NOMO-1 (cell line): Measurements from ENCODE around the gene GSS.

Source experiments
- DNase-seq, 2 experiments: peaks; one replicate each; lab custom pipeline; 2025; ENCODE audit not compliant: unreplicated experiment in 2 of 2; lab: John Stamatoyannopoulos, UW

Gene GSS

DNA sequence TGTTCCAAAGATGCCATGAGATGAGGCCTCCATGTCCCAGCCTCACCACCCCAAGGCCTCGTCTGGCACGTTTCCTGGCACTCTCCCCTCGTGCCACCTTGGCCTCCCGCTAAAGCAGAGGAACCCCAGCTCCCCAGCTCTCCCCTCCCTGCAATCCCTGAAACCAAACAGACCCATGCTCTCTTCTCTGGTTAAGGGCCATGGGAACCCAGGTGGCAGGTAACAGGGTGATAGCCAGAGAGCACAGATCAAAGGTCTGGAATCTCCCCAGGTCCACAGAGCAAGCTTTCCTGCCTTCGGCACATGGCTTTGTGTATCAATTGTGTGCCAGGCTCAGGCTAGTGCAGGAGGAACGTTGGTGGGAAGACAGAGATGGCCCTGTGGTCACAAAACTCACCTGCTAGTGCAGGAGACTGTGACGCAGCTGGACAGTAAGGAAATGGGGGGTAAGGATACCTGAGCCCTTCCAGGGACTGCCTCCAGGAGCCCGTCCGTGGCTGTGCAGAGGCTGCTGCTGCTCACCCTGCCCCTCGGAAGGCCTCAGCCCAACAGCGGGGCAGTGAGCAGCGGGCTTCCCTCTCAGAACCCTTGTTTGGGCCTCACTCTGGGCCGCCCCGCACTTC is 39.0 kb upstream of the GSS start:
- no peak for DNase-seq

DNA sequence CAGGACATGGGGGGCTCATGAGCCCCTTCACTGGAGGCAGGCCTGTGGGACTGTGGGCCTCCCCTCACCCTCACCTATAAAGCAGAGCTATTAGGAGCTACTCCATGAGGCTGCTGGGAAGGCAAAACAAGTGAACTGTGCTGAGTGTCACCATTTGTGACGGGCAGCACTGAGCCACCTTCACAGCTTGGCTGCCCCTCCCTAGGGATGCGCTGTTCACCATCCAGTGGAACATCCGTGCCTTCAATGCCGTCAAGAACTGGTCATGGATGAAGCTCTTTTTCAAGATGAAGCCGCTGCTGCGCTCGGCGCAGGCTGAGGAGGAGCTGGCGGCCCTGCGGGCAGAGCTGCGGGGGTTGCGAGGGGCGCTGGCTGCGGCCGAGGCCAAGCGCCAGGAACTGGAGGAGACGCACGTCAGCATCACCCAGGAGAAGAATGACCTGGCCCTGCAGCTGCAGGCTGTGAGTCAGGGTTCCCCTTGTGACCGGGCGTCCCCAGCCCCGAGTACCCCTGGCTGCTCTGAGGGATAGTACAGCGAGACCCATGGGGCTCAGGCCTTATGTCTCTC is 38.4 kb upstream of the GSS start:
- DNase-seq, result no peak

DNA sequence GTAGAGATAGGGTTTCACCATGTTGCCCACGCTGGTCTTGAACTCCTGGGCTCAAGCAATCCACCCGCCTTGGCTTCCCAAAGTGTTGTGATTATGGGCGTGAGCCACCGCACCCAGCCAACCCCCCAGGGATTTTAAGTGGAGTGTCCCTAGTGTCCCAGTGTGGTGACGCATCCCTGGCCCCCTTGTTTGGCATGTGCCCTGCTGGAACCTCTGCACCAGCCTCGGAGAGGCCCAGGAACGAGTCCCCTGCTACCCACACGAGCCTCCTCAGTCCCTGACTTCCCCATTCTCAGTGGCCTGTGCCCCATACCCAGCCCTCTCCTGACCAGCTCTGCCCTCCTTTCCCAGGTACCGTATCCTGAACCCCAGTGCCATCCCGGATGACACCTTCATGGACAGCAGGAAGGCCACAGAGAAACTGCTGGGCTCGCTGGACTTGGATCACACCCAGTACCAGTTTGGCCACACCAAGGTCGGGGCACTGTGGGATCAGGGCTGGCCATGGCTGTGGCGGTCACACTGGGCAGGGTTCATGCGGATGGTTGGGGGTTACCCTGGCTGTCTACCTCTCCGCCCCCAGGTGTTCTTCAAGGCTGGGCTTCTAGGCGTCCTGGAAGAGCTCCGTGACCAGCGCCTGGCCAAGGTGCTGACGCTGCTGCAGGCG is 37.3 kb upstream of the GSS start:
- no peak for DNase-seq

DNA sequence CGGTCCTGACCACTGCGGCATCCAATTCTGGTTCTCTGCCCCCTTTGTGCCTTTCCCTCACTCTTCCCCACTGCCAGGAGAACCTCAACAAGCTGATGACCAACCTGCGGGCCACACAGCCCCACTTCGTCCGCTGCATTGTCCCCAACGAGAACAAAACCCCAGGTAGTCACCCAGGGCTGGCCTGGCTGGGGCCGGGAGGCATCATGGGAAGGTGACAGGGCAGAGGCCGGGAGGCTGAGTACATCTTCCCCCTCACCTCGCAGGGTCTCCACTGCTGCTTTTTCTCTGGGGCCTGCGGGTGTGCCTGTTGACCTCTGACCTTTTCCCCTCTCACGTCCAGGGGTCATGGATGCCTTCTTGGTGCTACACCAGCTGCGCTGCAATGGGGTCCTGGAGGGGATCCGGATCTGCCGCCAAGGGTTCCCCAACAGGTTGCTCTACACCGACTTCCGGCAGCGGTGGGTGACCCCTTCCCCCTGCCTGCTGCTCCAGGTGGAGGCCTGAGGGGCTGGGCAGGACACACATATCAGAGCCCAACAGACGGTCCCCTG is 35.1 kb upstream of the GSS start:
- no peak for DNase-seq

DNA sequence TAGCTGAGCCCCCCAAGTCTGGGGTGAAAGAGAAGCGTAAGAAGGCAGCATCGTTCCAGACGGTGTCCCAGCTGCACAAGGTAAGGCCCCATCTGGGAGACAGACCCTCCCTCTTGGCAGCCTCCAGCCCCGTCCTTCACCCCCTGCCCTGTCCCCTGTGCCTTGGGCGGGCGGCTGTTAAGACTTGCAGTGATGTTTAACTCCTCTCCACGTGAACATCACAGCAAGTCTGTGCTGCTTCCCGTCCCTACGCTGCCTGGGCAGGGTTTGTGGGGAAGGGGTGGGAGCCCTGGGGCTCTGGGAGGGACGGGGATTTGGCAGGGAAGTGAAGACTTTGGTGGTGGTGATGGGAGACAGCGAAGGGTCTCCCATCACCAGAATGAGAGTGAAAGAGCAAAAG is 34.6 kb upstream of the GSS start:
- DNase-seq, result no peak

DNA sequence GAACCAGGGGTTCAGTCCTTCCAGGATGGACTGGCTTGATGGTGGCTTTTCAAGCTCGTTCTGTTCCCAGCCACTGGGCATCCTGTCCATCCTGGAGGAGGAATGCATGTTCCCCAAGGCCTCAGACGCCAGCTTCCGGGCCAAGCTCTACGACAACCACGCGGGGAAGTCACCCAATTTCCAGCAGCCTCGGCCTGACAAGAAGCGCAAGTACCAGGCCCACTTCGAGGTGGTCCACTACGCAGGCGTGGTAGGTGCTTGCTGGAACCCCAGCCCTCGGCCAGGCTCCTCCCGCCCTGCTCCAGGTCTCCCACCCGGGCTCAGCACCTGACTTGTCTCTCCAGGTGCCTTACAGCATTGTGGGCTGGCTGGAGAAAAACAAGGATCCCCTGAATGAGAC is 34.1 kb upstream of the GSS start:
- no peak for DNase-seq

DNA sequence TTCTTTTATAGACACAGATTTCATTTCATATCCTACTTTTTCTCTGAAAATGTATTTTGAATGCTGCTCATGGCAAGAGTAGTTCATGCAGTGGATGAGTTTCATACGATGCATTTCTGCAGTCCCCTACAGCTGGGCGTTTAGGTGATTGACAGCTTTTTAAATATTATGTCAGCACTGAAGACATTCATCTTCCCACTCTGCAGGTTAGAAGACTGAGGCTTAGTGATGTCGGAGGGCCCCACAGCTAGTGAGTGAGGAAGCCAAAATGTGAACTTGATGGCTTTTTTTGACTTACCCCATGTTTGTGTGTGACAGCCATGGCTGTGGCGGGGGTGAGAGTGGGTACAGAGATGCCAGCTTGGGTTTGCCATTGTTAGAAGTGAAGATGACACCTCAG is 33.5 kb upstream of the GSS start:
- no peak for DNase-seq

DNA sequence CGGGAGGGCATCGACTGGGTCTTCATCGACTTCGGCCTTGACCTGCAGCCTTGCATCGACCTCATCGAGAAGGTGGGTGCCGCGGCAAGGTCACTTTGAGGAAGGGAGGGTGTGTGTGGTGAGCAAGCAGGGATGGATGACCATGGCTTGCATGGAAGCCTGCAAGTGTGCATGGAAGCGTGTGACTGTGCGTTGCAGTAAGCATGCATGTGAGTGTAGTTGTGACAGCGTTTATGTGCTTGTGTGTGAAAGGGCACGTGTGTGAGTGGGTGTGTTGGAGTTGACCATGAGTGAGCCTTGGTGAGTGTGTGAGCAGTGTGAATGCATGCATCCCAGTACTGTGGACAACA is 32.6 kb upstream of the GSS start:
- no peak for DNase-seq

DNA sequence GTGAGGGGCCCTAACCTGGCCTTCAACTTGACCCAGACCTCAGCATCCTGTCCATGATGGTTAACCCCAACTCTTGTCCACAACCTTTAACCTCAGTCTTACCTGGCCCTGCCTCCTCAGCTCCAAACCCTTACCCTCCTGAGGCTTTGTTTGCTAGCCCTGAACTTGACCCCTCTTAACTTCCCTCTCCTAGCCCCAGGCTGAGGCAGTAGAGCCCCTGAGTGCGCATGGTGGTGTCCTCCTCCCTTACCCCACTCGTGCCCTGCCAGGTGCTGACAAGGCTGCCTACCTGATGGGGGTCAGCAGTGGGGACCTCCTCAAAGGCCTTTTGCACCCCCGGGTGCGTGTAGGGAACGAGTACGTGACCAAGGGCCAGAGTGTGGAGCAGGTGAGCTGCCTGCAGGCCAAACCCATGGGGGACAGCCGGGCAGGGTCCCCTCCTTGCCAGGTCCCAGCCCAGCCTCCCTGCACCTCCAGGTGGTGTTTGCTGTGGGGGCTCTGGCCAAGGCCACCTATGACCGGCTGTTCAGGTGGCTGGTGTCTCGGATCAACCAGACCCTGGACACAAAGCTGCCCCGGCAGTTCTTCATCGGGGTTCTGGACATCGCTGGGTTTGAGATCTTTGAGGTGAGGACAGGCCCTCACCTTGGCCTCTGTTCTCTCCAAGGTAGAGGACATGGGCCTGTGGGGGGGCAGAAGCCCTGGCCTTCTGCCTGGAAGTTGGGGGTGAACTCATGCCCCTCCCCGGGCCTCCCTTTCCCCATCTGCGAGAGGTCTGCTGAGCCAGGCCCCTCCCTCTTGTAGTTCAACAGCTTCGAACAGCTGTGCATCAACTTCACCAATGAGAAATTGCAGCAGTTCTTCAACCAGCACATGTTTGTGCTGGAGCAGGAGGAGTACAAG is 31.9 kb upstream of the GSS start:
- DNase-seq, result no peak

DNA sequence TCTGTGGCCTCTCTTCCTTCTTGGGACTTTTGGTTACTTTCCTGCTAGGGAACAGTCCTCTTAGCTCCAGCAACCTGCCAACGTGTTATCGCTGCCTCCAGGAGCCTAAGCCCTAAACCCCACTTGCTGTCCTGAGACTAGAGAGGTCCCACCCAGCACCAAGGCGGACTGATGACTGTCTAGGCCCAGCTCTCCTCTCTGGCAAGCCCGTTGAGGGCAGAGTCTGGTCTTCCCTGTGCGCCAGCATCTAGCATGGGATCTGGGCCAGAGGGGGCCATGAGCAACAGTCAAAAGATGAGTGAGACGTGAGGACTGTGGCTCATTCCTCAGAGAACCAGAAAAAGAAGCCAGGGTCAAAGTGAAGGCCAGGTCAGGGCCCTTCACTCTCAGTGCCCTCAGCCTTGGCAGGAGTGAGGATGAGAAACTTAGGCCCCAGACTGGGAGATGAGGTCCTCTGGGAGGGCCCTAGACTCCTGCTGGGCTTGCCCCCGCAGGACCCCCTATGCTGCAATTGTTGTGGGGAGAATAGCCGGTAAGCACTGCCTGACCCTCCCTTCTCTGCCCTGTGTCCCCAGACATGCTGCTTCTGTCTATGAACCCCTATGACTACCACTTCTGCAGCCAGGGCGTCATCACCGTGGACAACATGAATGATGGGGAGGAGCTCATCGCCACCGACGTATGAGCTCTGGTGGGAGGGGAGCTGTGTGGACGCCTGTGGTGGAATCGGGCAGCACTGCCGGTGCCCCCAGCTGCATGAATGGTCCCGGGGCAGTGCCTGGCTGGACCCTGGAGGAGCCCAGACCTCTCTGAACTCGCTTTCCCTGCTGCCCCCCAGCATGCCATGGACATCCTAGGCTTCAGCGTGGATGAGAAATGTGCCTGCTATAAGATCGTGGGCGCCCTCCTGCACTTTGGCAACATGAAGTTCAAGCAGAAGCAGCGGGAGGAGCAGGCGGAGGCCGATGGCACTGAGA is 31.0 kb upstream of the GSS start:
- DNase-seq, result no peak

DNA sequence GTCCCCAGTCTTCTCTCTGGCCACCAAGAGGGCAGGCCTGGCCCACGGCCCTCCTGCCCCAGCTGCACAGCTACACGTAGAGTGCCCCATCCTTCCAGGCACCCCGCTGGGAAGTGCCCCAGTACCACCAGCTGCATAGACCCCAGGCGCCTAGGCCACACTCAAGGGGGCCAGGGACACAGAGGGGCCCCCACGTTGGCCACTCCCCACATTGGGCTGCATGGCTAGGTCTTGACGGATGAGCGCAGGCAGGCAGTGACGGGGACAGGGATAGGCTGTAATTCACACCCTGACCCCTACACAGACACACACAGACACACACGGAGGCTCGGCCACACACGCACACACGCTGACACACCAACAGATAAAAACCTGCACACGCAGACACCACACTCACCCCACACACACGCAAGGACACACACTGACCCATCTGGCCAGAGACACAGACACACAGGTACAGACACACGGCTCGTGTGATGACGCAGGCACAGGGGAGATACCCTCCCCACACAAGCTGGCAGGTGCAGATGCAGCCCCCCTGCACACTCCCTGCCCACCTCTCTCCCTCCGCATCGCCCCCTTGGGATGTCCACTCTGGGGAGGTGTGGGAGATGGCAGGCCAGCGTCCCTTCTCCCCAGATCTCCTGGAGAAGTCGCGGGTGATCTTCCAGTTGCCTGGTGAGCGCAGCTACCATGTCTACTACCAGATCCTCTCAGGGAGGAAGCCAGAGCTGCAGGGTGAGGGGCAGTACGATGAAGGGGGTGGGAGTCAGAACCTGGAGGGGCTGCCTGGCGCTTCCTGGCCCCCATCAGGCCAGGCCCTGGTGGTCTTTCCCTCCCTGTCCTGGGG is 30.1 kb upstream of the GSS start:
- DNase-seq, result no peak

DNA sequence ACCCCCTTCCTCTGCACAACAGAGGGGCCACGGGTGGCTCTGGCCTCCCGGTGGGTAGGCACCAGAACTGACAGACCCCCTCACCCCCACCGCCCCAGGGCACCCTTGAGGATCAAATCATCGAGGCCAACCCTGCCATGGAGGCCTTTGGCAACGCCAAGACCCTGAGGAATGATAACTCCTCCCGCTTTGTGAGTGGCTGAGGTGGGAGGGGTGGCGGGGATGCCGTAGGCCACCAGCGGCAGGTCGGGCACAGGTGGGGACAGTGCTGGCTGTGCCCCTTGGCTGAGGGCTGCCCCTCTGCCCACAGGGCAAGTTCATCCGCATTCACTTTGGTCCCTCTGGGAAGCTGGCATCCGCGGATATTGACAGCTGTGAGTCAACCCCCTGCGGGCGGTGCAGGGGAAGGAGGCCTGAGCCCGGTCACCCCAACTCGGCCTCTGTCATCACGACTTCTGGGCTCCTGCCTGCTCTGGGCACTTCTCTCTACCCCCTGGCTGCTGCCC is 29.2 kb upstream of the GSS start:
- DNase-seq, result no peak

DNA sequence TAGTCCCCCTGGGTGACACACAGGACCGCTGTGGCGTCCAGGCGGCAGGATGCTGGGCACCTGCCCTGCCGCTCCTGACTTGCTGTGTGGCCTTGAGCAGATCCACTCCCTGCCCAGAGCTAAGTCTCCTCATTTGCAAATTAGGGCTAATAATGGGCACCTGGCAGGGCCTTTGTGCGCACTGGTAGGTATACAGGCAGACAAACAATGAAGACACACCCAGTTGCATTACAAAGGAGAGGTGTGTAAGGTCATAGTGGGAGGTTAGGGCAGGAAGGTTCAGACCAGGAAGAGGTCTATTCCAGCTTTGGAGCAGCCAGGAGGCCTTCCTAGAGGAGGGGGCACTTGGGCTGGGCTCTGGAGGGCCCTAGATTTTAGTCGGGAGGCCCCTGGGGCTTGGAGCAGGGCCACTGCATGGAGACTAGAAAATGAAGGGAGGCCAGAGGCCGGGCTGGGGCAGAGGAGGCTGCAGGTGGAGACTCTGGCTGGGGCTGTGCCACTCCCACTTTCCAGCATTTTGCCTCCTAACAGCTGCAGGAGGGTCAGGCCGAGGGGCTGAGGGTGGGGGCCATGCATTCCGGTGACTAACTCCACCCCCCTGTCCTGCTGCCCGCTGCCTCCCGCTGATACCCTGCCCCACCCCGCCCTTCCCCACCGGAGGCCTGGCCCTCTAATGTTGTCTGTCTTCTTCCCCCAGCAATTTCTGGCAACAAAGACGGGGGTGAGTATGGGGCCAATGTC is 28.6 kb upstream of the GSS start:
- DNase-seq, result no peak

DNA sequence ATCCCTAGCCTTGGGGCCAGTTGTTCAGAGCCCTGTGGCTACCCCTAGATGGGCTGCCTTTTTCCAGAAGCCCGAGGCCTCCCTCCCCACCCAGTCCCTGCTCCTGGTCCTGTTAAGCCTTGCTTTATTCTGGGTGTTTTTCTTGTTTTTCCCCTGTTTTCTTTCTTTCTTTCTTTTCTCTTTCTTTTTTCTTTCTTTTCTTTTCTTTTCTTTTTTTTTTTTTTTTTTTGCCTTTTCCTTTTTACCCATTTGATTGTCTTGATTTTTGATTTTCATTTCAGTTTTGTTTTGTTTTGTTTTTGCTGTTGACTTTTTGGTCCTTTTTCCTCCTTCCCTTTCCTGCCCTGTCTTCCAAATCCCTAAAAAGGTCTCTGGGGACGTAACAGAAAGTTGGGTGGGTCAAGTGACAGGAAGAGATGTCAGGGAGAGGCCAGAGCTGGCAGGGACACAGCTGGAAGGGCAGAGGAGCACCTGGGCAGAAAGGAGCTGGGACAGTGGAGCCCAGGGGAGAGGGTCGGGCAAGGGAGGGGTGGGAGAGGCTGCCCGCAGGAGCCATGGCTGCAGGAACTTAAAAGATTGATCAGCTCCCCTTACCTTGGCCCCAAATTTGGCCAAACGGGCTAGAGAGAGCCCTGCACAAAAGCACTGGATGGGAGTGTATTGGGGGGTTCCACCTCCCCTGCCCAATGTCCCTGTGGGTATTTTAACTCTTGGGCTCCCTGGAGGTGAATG is 27.6 kb upstream of the GSS start:
- no peak for DNase-seq

DNA sequence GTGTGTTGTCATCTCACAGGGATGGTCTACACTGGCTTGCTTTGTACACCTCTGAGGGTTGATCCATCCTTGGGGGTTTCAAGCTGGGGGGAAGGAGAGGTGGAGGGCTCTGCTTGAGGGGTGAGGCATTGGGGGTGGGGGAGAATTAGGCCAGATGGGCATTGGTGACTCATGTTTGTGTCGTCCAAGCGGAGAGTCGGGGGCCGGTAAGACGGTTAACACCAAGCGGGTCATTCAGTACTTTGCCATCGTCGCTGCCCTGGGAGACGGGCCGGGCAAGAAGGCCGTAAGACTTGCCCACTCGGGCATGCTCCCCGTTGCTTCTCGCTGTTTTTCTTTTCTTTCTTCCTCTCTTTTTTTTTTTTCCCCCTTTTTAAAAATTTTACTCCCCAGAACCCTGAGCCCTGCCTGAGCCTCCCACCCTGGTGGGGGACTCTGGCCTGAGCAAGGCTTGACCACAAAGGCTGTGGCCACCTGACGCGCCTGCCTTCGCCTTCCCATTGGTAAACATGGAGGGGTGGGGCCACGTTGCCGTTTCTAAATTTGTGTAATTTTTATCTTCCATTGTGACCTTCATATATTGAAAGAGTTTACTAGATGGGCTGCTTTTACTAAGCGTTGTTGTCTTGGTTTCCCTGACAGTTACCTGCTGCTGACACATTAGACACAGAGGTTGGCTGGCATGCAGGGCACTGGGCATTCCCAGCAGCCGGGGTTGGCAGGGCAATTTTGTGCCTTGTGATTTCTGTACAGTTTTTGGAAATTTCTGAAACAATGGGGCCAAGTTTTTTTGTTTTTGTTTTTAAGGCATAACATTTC is 26.9 kb upstream of the GSS start:
- no peak for DNase-seq

DNA sequence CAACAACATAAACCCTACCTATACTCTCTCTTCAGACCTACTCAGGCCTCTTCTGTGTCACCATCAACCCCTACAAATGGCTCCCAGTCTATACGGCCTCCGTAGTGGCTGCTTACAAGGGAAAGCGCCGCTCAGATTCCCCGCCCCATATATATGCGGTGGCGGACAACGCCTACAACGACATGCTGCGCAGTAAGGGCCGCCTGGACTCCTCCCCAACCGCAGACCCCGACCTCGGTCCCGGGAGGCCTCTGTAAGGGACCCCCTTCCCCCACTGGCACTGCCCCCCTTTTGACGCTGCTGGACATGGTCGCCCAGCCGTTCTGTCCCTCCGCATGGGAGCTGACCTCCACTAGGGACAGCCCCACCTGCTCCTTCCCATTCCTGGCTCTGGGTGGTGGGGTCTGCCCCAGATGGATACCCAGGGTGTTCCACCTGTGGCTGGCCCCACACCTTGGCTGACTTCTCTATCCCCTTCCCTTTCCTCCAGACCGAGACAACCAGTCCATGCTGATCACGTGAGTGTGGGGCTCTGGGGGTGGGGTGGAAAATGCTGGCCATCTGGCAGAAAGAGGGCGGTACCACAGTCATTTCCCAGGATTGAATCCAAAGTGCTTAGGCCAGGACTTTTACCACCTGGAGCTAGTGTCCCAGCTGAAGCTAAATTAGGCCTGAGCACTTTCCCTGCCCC is 25.1 kb upstream of the GSS start:
- no peak for DNase-seq
